GM19397 (cell line): ENCODE results near the gene MTHFSD.
A peak's percentile ranks its signal among the peaks of the same experiment; 100 is the strongest.

Experiments used
- ATAC-seq: cut with Tn5 transposase; IDR thresholded peaks from one replicate; pipeline ENCODE4 v1.9.1; 2021; ENCODE audit warnings: mild to moderate bottlenecking, moderate library complexity; ENCODE audit not compliant: unreplicated experiment

The MTHFSD gene

DNA sequence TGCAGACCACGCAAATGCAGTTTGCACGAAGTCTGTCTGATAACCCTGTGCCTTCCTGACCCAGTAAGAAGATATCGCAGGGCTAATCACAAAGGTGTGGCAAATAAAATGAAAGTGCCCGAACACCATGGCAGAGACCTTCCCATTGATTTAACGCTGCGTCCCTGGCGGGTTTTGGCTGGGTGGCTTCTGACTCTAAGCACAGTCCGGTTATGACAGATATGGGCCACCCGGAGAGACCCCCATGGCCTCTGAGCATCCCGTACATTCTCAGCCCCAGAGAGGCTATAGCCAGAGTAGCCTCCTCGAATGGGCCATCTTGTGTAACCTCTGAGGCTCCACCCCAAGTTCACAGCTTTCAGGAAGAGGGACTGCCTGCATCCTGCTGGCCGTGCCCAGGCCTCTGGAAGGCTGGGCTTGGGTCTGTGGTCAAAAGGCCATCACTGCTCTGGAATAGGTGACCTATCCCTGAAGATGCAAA, 17.0 kb upstream of the MTHFSD start:
- ATAC-seq, result no peak

DNA sequence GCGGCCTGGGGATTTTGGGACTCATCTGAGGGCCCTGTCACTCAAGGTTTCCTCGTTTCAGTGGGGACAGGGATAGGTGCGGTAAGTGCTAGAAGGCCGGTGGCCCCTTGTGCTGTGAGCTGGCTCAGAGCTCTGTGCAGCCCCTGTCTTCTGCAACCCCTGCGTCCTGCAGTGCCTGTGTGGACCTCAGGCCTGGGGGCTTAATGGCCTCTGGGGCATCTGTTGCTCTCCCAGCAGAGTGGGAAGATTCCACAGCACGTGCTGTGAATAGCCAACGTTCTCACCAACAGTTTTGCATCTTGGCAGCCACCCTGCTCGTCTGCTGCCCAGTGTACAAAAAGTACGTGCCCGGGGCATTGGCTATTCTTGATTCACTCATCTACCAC, 16.5 kb upstream of the MTHFSD start:
- no peak for ATAC-seq

DNA sequence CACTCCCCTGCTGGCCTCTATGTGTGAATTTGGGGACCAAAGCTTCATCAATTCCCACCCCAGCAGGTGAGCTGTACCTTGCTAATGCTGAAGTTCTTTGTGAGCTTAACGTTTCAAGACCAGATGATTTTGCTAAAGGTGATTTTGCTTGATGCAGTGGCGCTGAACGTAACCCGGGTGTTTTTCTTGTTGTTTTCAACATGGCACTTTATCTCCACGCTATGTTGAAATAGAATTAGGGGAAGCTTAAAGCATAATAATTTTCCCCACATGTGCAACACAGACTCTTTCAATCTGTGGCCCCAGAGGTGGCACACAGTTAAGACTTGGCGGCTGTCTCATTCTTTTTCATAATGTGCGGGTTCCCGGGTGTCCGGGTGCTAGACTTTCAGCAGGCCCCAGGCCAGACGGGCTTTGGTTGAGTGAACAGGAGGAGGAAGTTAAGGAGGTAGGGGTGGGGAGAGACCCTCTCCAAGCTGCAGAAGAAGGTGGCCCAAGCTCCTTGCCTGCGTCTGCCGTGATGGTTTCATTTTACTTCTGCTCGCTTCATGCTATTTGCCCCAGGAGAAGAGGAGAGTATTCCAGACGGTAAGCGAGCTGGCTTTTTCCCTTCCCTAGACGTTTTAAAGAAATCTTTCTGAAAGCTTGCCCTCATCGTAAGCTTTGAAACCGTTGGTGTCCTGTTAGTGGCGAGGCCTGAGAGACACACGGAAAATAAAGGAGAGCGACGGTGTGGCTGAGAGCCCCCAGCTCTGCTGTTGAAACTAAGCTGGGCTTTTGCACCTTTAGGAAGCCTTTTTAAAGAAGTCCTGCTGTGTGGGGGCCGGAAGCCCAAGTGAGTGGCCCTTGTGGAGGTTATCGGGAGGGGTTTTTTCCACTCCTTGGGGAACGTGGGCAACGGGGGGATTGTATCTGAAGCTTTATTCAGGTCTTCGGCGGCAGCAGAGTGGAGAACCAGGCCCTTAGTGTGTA, 15.8 kb upstream of the MTHFSD start:
- no peak for ATAC-seq

DNA sequence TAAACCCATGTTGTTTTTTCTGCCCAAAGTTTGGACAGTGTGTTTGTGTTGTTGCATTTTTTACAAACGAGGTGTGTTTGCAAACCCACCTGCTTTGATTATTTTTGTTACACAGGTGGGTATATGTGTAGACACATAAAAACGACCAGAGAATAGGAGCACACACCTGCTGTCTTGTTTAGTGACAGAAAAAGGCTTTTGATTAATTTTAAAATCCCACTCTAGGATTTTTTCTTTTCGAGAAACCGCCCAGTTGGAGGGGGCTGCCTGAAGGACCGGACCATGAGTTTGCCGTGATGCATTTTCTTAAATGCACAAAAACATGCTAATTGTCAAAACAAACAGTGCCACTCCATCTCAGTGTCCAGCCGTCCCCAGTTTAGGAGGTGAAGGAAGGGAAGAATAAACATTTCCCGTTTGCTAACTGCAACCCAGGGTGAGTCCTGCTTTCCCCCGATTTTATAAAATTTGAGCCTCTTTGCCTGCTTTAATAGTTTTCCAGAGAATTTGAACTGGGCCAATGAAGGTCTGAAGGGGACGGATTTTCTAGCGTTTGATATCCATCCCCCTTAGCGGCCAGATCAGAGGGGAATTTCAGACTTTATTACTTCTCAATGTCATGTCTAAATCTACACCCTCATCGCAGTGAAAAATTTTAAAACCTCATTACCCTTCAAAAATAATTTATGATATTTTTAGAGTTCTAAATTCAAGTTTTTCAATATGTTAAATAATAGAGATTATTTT, 14.8 kb upstream of the MTHFSD start:
- ATAC-seq, result no peak

DNA sequence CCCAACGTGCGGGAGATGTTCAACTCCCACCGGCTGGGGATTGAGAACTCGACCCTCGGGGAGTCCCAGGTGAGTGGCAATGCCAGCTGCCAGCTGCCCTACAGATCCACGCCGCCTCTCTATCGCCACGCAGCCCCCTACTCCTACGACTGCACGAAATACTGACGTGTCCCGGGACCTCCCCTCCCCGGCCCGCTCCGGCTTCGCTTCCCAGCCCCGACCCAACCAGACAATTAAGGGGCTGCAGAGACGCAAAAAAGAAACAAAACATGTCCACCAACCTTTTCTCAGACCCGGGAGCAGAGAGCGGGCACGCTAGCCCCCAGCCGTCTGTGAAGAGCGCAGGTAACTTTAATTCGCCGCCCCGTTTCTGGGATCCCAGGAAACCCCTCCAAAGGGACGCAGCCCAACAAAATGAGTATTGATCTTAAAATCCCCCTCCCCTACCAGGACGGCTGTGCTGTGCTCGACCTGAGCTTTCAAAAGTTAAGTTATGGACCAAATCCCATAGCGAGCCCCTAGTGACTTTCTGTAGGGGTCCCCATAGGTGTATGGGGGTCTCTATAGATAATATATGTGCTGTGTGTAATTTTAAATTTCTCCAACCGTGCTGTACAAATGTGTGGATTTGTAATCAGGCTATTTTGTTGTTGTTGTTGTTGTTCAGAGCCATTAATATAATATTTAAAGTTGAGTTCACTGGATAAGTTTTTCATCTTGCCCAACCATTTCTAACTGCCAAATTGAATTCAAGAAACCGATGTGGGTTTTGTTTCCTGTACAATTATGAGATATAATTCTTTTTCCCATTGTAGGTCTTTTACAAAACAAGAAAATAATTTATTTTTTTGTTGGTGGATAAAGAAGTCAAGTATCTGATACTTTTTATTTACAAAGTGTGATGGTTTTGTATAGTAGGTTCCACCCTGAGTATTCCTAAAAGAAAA, 13.9 kb upstream of the MTHFSD start:
- no peak for ATAC-seq

DNA sequence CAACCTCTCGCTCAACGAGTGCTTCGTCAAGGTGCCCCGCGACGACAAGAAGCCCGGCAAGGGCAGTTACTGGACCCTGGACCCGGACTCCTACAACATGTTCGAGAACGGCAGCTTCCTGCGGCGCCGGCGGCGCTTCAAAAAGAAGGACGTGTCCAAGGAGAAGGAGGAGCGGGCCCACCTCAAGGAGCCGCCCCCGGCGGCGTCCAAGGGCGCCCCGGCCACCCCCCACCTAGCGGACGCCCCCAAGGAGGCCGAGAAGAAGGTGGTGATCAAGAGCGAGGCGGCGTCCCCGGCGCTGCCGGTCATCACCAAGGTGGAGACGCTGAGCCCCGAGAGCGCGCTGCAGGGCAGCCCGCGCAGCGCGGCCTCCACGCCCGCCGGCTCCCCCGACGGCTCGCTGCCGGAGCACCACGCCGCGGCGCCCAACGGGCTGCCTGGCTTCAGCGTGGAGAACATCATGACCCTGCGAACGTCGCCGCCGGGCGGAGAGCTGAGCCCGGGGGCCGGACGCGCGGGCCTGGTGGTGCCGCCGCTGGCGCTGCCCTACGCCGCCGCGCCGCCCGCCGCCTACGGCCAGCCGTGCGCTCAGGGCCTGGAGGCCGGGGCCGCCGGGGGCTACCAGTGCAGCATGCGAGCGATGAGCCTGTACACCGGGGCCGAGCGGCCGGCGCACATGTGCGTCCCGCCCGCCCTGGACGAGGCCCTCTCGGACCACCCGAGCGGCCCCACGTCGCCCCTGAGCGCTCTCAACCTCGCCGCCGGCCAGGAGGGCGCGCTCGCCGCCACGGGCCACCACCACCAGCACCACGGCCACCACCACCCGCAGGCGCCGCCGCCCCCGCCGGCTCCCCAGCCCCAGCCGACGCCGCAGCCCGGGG, 12.9 kb upstream of the MTHFSD start:
- ATAC-seq, result no peak

DNA sequence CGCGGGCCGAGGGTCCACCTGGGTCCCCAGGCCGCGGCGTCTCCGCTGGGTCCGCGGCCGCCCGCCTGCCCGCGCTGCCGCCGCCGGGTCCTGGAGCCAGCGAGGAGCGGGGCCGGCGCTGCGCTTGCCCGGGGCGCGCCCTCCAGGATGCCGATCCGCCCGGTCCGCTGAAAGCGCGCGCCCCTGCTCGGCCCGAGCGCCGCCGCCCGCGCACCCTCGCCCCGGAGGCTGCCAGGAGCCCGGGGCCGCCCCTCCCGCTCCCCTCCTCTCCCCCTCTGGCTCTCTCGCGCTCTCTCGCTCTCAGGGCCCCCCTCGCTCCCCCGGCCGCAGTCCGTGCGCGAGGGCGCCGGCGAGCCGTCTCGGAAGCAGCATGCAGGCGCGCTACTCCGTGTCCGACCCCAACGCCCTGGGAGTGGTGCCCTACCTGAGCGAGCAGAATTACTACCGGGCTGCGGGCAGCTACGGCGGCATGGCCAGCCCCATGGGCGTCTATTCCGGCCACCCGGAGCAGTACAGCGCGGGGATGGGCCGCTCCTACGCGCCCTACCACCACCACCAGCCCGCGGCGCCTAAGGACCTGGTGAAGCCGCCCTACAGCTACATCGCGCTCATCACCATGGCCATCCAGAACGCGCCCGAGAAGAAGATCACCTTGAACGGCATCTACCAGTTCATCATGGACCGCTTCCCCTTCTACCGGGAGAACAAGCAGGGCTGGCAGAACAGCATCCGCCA, 12.1 kb upstream of the MTHFSD start:
- no peak for ATAC-seq

DNA sequence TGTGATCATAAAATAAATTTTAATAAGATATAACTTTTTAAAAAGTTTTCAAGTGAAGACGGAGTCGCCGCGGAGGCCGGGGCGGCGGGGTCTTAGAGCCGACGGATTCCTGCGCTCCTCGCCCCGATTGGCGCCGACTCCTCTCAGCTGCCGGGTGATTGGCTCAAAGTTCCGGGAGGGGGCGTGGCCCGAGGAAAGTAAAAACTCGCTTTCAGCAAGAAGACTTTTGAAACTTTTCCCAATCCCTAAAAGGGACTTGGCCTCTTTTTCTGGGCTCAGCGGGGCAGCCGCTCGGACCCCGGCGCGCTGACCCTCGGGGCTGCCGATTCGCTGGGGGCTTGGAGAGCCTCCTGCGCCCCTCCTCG, 11.5 kb upstream of the MTHFSD start, which contains the start of gene FOXC2:
Gene FOXC2, plus strand, starts transcription at position 229 of the 365 bp plus-strand sequence. CDS start 507 bp downstream, outside the sequence.
- ATAC-seq, result no peak

DNA sequence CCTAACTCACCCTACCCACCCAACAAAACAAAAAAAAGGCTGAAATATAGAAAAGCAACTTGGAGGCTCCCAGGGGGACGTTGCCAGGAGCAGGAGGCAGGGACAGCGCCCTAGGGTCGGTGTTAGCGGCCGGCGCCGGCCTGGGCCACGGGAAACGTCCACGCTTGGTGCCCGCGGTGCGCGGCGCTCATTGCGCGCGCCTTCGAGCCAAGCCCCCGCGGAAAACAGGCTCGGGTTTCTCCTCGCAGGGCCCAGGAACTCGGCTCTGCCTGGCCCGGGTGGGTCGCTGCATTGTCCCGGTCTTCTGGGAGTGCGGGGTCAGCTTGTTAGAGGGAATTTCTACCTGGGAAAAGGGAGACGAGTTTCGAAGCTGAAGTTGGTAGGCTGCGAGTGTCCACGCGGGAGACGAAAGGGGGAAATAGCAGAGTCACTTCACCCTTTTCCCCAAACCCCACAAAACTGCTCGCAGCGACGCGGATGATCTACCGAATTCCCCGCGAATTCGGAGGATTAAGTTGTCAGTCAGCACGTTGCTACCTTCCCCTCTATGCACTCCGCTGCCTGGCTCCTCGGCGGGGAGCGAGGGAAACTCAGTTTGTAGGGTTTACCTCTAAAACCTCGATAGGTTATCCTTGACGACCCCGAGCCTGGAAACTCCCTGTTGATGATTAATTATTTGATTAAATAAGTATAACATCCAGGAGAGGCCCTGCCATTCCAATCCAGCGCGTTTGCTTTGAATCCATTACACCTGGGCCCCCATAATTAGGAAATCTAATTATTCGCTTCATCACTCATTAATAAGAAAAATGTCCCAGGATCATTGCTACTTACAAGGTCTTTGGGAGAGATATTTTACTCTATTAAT, 10.8 kb upstream of the MTHFSD start:
- ATAC-seq, result no peak

DNA sequence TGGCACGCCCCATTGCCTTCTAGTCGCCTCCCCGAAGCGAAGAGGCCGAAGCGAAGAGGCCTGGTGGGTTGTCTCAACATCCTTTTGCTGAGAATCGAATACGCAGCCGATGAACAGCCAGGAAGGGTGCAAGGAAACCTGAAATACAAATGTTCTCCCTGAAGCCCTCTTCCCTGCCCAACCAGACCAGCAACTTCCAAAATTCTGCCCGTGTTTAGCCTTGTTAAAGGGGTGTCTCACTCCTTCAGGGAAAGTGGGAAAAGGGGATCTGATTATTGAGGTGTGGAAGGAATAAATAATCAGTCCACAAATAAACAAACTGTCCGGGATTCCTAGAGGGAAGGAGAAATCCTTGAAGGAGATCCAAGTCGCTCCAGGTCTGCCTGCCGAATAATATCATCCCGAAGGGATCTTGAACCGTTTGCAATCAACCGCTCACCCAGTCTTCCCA, 10.2 kb upstream of the MTHFSD start:
- ATAC-seq, result no peak

DNA sequence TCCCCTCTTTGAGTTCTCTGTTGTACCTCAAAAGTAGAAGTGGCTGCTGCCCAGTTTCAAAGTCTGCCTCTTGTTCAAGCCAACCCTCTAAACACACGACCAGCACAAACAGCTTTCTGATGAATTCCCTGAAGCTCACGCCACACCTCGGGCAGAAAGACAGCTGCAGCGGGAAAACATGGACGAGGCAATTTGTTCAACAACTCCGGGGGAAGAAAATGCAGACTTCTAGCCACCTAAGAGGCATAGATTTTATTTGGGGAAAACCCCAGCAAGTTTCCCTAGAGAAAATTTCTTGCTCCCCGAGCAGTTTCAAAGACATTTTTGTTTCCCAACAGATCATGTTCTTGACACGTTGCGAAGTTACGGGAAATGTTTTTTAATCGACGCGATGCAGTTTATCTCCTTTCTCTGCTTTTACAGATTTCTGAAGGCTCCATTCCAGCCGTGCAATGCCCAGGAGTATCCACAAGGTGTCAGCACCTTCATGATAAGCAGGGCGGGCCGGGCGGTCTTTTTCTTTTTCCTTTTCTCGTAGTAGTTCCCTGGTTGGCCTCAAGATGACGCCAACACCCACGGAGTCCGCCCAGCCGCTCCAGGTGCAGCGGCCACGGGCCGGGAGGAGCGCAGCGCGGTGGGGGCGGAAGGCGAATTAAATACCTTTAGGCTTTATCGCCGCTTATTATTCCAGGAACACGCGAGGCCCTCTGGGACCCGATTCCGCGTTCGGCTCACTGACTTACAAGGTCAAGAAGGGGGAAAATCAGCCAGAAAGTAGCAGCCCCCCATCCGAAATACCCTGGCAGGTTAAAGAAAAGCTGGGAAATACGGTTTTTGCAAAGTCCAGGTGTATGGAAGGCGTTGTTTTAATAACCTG, 8.7 kb upstream of the MTHFSD start:
- peak; percentile 71 for ATAC-seq

DNA sequence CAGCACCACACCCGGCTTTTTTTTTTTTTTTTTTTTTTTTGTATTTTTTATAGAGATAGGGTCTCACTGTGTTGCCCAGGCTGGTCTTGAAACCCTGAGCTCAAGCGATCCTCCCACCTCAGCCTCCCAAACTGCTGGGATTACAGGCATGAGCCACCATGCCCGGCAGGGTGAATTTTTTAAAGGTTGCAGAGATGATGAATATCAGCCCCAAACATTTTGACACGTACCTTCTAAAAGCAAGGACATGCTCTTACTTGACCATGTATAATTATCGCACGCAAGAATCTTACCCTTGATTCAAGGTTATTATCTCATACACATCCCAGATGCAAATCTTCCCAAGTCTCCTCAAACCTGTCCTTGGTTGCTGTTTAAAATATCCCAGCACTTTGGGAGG, 7.3 kb upstream of the MTHFSD start:
- no peak for ATAC-seq

DNA sequence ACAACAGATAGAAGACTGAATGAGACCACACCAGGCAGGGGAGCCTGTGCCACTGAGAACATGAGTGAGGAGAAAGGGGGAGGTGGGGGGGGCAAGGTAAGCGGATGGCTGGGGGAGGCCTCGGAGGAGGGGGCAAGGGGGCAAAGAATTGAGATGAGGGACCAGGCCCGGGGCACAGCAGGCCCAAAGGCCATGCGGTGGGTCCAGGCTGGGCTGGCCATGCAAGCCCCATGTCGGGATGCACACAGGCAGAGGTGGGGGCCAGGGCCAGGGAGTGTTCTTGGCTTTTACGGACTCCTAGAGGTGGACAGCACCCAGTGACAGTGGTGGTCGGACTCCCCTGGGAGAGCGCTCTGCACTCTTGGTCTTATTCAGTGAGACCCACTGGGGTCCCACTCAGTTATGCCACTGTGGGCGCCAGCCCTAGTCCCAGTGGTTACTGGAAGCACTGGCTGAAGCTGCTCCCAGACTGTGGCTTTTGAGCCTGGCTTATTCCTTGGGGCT, 4.8 kb upstream of the MTHFSD start:
- ATAC-seq, result no peak

DNA sequence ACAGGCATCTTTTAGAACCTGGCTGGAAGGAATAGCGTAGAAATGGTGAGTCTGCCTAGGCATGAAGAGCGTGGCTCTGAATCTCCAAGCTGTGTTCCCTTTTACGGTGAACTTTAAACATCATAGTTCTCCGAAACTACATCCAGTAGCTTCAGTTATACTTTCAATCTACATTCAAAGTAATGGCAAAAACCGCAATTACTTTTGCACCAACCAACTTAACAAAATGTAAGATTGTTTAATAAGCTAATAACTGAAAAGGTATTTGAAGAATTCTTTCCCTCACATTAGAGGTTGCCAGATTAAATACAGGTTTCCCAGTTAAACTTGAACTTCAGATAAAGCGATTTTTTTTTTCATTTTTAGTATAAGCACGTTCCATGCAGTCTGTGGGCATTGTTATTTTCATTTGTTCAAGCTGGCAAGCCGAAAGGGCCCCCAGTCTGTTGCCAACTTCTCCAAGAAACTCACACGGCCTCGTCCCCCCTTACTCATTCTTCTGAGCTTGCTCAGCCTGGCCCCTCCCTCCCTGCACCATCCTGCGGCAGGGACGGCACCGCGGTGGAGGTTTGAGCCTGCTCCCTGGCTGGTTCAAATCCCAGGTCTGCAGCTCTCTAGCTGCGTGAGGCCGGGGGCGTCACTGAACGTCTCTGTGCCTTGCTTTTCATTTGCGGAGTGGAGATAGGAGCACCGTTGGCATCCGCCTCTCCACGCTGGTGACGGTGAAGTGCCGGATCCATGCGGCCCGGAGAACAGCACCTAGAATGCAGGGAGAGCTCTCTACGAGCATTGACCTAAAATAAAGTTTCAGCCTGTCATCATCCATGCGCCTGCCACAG, 3.5 kb upstream of the MTHFSD start:
- no peak for ATAC-seq

DNA sequence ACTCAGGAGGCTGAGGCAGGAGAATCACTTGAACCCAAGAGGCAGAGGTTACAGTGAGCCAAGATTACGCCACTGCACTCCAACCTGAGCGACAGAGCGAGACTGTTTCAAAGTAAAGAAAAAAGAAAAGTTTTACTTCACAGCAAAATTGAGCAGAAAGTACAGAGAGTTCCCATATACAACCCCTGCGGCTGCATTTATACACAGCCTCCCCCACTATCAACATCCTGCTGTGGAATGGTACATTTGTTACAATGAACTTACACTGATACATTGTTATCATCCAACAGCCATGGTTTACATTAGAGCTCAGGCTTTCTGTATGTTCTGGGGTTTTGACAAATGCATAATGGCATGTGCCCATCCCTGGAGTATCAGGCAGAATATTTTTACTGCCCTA, 2.6 kb upstream of the MTHFSD start:
- no peak for ATAC-seq

DNA sequence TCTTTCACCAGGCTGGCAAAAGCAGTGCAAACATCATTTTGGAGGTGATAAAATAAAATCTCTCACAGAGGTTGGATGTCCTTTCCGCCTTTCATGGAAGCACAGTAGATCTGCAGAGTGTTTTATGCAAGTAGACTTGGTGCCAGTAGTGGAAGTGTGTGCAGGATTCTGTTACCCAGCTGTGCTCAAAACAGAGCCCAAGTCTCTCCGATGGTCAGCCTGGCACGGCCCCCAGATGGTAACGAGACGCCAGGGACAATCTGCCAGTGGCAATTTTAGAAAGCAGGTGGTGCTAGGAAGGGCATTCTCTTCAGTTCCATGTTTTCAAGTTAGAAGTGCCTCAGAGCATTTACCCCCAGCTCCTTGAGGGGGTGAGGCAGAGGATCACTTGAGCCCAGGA, 1.5 kb upstream of the MTHFSD start:
- ATAC-seq, result no peak
